OCI-LY3 (cell line): ENCODE results near the gene CXCL9.

Experiments
- EZH2phosphoT487 ChIP-seq: fragments of 200-600 bp; shearing (Covaris generic); IDR thresholded peaks from 2 replicates; pipeline ENCODE4 v1.6.1; 2018; ENCODE audit warnings: antibody characterized with exemption, mixed run types, low read depth
- TF ChIP-seq, protein P1 (sequence below): fragments of 200-600, 300-600 bp; sonication (generic); IDR thresholded peaks from 2 replicates; pipeline ENCODE4 v1.5.1; 2014; ENCODE audit warnings: antibody characterized with exemption, low read length, low read depth

DNA sequence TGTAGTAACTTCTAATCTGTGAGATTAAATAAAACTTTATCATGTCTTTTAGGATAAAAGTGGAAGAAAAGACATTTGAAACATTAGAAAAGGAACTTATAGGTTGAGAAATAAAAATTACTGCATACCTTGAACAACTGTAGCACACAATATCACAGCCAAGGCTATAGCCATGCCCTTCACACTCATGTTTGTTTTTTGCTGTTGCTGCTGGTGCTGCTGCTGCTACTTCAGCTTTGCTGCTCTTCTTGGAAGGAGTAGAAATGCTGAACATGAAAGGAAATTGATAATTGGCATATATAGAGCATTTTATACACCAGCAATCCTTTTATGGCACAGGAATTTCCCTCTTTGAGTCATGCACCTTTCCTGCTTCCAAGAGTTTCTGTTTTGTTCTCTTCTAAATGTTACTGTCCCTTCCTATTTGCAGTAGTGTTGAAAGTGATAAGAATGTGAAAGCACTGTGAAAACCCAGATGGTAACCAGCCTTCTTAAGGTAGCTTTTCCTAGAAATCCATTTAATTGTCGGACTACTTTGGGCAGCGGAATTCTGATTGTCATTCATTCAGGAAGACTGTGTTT is 28.6 kb upstream of the CXCL9 start, which contains the start of gene CXCL11:
- TF ChIP-seq, protein P1, sequence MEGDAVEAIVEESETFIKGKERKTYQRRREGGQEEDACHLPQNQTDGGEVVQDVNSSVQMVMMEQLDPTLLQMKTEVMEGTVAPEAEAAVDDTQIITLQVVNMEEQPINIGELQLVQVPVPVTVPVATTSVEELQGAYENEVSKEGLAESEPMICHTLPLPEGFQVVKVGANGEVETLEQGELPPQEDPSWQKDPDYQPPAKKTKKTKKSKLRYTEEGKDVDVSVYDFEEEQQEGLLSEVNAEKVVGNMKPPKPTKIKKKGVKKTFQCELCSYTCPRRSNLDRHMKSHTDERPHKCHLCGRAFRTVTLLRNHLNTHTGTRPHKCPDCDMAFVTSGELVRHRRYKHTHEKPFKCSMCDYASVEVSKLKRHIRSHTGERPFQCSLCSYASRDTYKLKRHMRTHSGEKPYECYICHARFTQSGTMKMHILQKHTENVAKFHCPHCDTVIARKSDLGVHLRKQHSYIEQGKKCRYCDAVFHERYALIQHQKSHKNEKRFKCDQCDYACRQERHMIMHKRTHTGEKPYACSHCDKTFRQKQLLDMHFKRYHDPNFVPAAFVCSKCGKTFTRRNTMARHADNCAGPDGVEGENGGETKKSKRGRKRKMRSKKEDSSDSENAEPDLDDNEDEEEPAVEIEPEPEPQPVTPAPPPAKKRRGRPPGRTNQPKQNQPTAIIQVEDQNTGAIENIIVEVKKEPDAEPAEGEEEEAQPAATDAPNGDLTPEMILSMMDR, result no peak
- TF ChIP-seq EZH2phosphoT487, result no peak
